Endothelial cell of umbilical vein (primary cell): Measurements from ENCODE around the gene SH3BGRL. TPM values are rescaled to one million over a fixed set of nuclear protein-coding genes. Genes with fewer than 3 reads are reported as not detected.

Experiments used
- BruUV-seq: library from RNA; stranded (reverse); fragments of 400-500 nt; replicated peaks from 2 replicates; lab custom pipeline; 2021; lab: Mats Ljungman, UMichigan
- CTCF ChIA-PET: fragments of 300-600, 350-600 bp; sonication (Branson Sonifier 250); formaldehyde crosslinking; loops from one replicate; lab custom pipeline; 2021; ENCODE audit warnings: antibody characterized with exemption, inconsistent platforms; lab: Charles Lee
- POLR2A ChIA-PET: fragments of 300-600, 350-600 bp; sonication (Branson Sonifier 250); formaldehyde crosslinking; loops from one replicate; lab custom pipeline; 2021; ENCODE audit warnings: antibody characterized with exemption, inconsistent platforms; lab: Charles Lee
- DNase-seq: peaks from one replicate; pipeline ENCODE4 v3.0.0-alpha.2; 2011; ENCODE audit warnings: low read depth, low spot score
- FAIRE-seq: peaks from 2 replicates; lab custom pipeline; 2011; peaks lifted over from hg19 to GRCh38; lab: Jason Lieb, UNC
- H2AFZ ChIP-seq: 2 replicates; pipeline ENCODE4 v1.6.0; 2012; ENCODE audit warnings: low read depth, low read length, control low read depth, inconsistent platforms
- H3K27ac ChIP-seq: 2 replicates; pipeline ENCODE4 v1.5.1; 2011; ENCODE audit warnings: low read depth, mild to moderate bottlenecking, control low read depth, low read length, moderate library complexity; ENCODE audit not compliant: insufficient read depth
- H3K27me3 ChIP-seq, 2 experiments: 2 replicates each; pipeline versions ENCODE4 v1.6.0 to v1.6.1; 2011; ENCODE audit warnings: low read length in 2 of 2, mixed read lengths in 1 of 2; ENCODE audit not compliant: control insufficient read depth in 2 of 2, insufficient read depth in 2 of 2
- H3K36me3 ChIP-seq, 2 experiments: 2 replicates in 1 of 2; 3 replicates in 1 of 2; pipeline ENCODE4 v1.5.1; 2011; ENCODE audit warnings: low read length in 2 of 2, mild to moderate bottlenecking in 1 of 2, moderate library complexity in 1 of 2; ENCODE audit not compliant: control insufficient read depth in 2 of 2, insufficient read depth in 2 of 2; ENCODE audit errors: extremely low read depth in 1 of 2
- H3K4me1 ChIP-seq: 3 replicates; pipeline ENCODE4 v1.5.1; 2011; ENCODE audit warnings: mild to moderate bottlenecking, low read length; ENCODE audit not compliant: control insufficient read depth, insufficient read depth; ENCODE audit errors: extremely low read depth
- H3K4me2 ChIP-seq: 2 replicates; pipeline ENCODE4 v1.6.1; 2011; ENCODE audit warnings: low read length, control low read depth, mixed read lengths; ENCODE audit not compliant: insufficient read depth
- H3K4me3 ChIP-seq, 3 experiments: fragments of 200-600 bp in 1 of 3; sonication (generic), shearing (Covaris generic) in 1 of 3; replicated peaks in 1 of 3; 2 replicates each; pipeline ENCODE4 v1.5.1; 2011 to 2016; ENCODE audit warnings: control low read depth in 3 of 3, low read length in 3 of 3, mild to moderate bottlenecking in 2 of 3, inconsistent platforms in 1 of 3, low read depth in 1 of 3, moderate library complexity in 1 of 3; ENCODE audit not compliant: insufficient read depth in 1 of 3
- H3K79me2 ChIP-seq: 2 replicates; pipeline ENCODE4 v1.6.0; 2012; ENCODE audit warnings: low read length, inconsistent platforms; ENCODE audit not compliant: control insufficient read depth, insufficient read depth
- H3K9ac ChIP-seq: replicated peaks from 2 replicates; pipeline ENCODE3; 2011; ENCODE audit warnings: low read length, control low read depth; ENCODE audit not compliant: insufficient read depth; ENCODE audit errors: extremely low read depth
- H3K9me1 ChIP-seq: replicated peaks from 3 replicates; pipeline ENCODE4 v1.6.0; 2011; ENCODE audit warnings: mild to moderate bottlenecking, low read length; ENCODE audit not compliant: control insufficient read depth, insufficient read depth; ENCODE audit errors: extremely low read depth
- H3K9me3 ChIP-seq: replicated peaks from 2 replicates; pipeline ENCODE4 v1.5.1; 2012; ENCODE audit warnings: low read length, inconsistent platforms; ENCODE audit not compliant: control insufficient read depth, insufficient read depth
- H4K20me1 ChIP-seq: replicated peaks from 2 replicates; pipeline ENCODE3; 2011; ENCODE audit warnings: mild to moderate bottlenecking, low read length; ENCODE audit not compliant: control insufficient read depth, insufficient read depth; ENCODE audit errors: extremely low read depth
- CTCF ChIP-seq, 2 donors: IDR thresholded peaks; 1 replicate in 1 of 2; 2 replicates in 1 of 2; pipeline ENCODE4 v1.5.1; 2011; ENCODE audit warnings: low read length in 2 of 2, mild to moderate bottlenecking in 2 of 2, moderate library complexity in 2 of 2, control low read depth in 1 of 2, inconsistent platforms in 1 of 2, low read depth in 1 of 2; ENCODE audit not compliant: insufficient read depth in 1 of 2; ENCODE audit errors: extremely low read depth in 1 of 2
- EZH2 ChIP-seq: IDR thresholded peaks from 2 replicates; pipeline ENCODE4 v1.6.1; 2012; ENCODE audit warnings: borderline replicate concordance, low read depth, mild to moderate bottlenecking, moderate library complexity, low read length, inconsistent platforms; ENCODE audit not compliant: severe bottlenecking
- FOS ChIP-seq: IDR thresholded peaks from 2 replicates; pipeline ENCODE4 v1.6.1; 2011; ENCODE audit warnings: mild to moderate bottlenecking, low read length, moderate library complexity, borderline replicate concordance; ENCODE audit not compliant: insufficient read depth
- GATA2 ChIP-seq: IDR thresholded peaks from 2 replicates; pipeline ENCODE4 v1.7.0; 2011; ENCODE audit warnings: low read depth, mild to moderate bottlenecking, moderate library complexity, mixed read lengths, low read length; ENCODE audit not compliant: insufficient read length, insufficient read depth
- JUN ChIP-seq: IDR thresholded peaks from 2 replicates; pipeline ENCODE4 v1.6.1; 2011; ENCODE audit warnings: borderline replicate concordance, low read depth; ENCODE audit not compliant: insufficient read length, insufficient read depth
- MAX ChIP-seq: IDR thresholded peaks from 2 replicates; pipeline ENCODE4 v1.6.1; 2011; ENCODE audit not compliant: insufficient read depth, insufficient read length
- MYC ChIP-seq: IDR thresholded peaks from one replicate; pipeline ENCODE4 v1.6.1; 2011; ENCODE audit warnings: mild to moderate bottlenecking, low read depth, low read length
- POLR2A ChIP-seq: IDR thresholded peaks from 2 replicates; pipeline ENCODE4 v1.6.1; 2012; ENCODE audit warnings: low read depth, mild to moderate bottlenecking, control low read depth, low read length
- POLR2AphosphoS5 ChIP-seq: IDR thresholded peaks from 2 replicates; pipeline ENCODE4 v1.6.1; 2012; ENCODE audit warnings: low read depth, mild to moderate bottlenecking, control low read depth, low read length, moderate library complexity; ENCODE audit not compliant: insufficient read depth
- dilution Hi-C: fragments of 300-500 bp; cut with MboI; formaldehyde crosslinking; loops from one replicate; pipeline ENCODE4 v1.15.0; 2019; ENCODE audit warnings: low sequenced_read_pairs; ENCODE audit not compliant: extremely low pct_ligation_motif_present
- intact Hi-C: fragments of 100-400 bp; cut with micrococcal nuclease; formaldehyde crosslinking; loops from one replicate; pipeline ENCODE4 v1.10.0; 2022
- polyA plus RNA-seq, 4 experiments: library from polyadenylated mRNA; depleted of rRNA in 3 of 4; stranded (reverse) in 3 of 4; unstranded in 1 of 4; fragments of >200 nt; gene quantifications; 2 replicates each; pipeline versions ENCODE4 v1.2.1 to v1.2.3, GENCODE V29; 2011 to 2012; ENCODE audit warnings: missing spikeins in 1 of 4
- total RNA-seq: library from RNA; stranded (reverse); gene quantifications from 2 replicates; pipeline ENCODE4 v1.2.3, GENCODE V29; 2021

SH3BGRL gene
- total and polyA plus RNA-seq, 2 donors (not counting 3 experiments of a cell fraction or from before 2014, with no cell fraction given): 45.6 to 65.7 TPM

- POLR2A ChIA-PET: no interaction called here
- Histone ChIP-seq H3K4me2 (no peak overlapping the region), H3K9ac (no peak overlapping the region), H3K27ac (no peak overlapping the region), H3K27me3 (no peaks in the 10 kb centered on the region), H3K36me3 (no peaks in the 10 kb centered on the region), H3K9me1 (no peaks in the 10 kb centered on the region), H4K20me1 (no peaks in the 10 kb centered on the region), H2AFZ (no peak overlapping the region), H3K4me3 (no peak overlapping the region), H3K4me1 (no peaks in the 10 kb centered on the region), H3K79me2 (no peaks in the 10 kb centered on the region), H3K9me3 (no peaks in the 10 kb centered on the region)
- TF ChIP-seq FOS: no peak
- no peak for TF ChIP-seq JUN
- no peak for TF ChIP-seq CTCF (IDR thresholded peaks at IDR 0.05; ENCODE audit: extremely low read depth in 1 of 2, insufficient read depth in 1 of 2, low read depth in 1 of 2, low read length in 2 of 2)
- TF ChIP-seq EZH2: no peak
- TF ChIP-seq POLR2A: no peak
- TF ChIP-seq POLR2AphosphoS5: no peak
- no peak for TF ChIP-seq GATA2
- no peak for TF ChIP-seq MAX
- TF ChIP-seq MYC: no peak
- FAIRE-seq (no peak), DNase-seq (no peak)
- BruUV-seq: no TSS peak
- intact Hi-C loops: no loop called here
- dilution Hi-C loops: no loop called here
- CTCF ChIA-PET: no interaction called here
These were observed 39.9 kb downstream of the SH3BGRL start for GRCh38 chrX:81241753-81242152.
